Activated naive CD4-positive, alpha-beta T cell (primary cell): ENCODE measurements around the gene MYADML2.

ENCODE experiments used
- DNase-seq, 4 experiments: peaks; one replicate each; lab custom pipeline; 2025; lab: John Stamatoyannopoulos, UW

The MYADML2 gene

DNA sequence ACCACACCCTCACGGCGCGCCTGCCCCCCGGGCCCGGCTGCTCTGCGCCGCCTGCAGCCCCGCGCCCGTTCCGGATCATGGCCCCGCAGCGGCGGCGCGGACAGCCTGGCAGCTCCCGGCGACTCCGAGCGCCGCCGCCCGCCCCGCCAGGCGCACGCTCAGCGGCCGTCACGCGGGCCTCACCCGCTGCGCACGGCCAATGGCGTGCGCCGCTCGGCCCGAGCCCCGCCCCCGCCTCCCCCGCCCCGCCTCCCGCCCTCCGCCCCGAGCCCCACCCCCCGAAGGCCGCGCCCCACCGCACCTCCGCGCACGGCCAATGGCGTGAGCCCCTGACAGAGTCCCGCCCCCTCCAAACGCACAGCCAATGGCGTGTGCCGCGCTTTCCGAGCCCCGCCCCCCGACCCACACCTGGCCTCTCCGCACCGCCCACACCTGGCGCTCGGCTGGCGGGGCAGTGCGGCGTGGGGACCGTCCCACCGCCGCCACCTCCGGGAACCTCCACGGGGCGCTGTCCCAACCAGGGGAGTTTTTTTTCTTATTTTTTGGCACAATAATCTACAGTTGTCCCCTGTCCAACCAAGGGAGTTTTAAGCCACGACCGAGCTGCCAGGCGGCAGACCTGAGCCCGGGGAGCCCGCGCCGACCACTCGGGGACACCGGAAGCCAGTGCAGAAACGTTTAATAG, 35.6 kb downstream of the MYADML2 start, which contains the start of gene PCYT2:
TSS of gene PCYT2 (minus strand) at position 123 of the 685 bp plus-strand sequence. CDS start at position 79, 44 bp downstream.
- peak; percentile 75 to 89 (median 78) for DNase-seq

DNA sequence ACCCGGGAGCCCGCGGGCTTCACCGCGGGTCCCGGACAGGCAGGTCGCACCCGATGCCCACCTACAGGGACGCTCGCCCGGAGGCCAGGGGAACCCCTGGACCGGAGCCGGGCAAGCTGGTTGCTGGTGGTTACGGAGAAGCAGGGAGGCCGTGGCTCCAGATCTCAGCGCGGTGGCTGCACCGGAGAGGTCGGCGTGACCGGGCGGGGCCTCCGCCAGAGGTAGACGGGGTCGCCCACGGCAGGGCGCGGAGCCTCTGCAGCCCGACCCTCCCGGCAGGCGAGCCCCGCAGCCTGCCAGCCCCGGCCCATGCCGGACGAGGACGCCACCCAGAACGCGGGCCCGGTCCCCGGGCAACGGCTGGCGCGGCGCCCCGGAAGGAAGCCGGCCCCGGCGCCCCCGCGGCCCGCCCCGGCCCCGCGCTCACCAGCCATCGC, 36.2 kb downstream of the MYADML2 start:
- no peak for DNase-seq

DNA sequence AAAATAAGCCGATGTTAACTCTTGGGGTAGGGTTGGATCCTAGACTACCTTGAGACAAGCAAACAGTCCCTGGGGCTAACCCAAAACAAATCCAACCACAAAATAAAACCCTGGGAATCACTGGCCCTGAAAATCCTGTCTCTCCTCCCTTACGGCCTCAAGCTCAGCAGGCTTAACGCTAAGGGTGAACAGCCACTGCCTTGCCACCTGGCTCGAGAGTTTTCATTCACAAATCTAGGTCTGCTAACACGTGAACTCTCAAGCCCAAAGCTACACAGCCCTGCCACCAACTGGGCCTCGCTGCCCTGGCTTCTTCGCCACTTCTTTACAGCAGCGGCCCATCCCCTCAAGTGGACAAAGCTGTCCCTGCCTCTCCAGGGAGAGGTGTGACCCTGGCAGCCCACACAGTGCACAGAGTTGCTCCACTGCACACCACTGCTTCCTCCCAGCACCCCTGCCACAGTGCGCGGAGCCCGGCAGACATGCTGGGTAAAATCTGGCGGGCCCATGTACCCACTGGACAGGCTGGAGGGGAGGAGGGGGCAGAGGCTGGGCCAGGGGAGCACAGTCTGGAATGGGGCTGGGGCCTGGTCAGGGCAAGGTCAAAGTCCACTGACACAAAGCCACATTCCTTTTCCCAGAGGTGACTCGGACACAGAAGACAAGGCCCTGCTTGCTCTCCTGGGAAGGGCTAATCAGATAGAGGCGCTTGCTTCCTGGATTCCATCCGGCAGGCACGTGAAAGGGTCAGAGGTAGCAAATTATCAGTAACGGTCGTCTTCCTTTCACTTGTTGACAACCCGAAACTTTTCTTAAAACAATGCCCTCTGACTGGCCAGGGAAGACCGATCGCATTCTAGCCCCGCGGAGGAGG, 36.8 kb downstream of the MYADML2 start:
- DNase-seq, result no peak

DNA sequence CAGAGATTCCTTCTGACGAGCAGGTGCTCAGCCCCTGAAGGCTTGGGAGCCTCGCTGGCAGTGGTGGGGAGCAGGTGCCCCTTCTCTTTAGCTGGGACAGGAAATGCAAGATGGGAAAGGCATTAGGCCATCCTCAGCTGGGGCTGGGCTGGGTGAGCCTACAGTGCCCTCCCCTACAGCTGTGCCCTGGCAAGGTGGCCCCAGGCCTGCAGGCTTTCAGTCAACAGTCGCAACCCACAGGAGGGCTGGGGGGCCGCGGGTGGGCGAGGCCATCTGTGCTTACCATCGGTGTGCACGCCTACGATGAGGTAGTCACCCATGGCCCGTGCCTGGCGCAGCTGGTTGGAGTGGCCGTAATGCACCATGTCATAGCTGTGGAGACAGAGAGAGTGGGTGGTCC, 37.8 kb downstream of the MYADML2 start:
- no peak for DNase-seq

DNA sequence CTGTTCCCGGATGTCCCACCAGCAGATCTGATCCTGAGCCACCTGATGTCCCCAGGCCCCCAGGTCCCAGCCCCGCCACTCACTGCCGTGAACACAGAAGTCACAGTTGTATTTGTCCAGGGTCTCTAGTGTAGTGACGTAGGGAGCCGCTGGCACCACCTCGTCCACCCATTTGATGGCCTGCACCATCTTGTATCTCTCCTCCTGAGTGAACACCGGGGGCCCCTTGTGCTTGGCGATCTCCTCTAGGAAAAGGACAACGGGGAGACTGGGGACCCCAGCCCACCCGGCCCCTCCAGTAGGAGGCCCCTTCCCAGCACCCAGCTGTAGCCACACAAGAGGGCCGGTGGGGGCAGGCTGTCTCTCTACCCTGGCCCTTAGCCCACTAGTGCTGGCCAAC, 38.2 kb downstream of the MYADML2 start:
- DNase-seq, result no peak

DNA sequence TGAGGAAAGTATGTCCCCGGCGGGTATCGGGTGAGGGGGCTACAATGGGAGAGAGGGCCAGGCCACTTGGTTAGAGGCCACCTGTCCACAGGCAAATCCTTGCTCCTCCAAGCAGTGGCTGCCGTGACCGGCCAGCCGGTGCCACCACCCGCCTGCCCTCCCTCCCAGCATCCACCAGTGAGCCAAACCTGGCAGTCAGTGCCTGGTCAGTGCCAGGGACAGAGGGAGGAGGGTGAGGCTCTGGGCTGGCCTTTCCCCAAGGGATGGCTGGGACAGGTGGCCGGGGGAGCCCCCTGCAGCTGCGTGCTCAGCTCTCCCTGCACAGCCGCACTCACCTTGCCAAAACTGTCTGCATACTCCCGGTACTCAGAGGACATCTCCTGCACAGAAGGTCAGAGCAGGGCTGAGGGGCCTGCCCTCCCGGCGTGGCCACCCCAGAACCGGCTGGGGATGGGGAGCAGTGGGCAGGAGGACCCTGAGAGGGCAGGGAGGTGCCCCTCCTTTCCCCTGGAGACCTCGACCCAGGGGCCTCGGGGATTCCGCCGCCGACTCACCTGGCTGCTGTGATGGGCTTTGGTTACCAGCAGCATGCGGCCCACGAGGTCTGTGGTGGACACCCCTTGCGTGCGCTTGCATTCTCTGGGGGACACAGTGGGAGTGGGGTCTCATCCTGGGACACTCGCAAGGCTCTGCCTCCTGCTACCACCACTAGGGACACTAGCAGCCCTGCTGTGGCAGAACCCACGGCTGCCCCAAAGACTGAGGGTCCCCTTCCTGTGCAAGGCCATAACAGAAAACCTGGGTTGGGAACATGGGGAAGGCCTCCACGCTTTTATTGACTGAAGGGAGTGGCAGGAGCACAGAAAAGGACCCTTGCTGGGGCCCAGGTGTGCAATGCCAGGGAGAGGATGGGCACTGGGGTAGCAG, 39.6 kb downstream of the MYADML2 start:
- DNase-seq, result no peak

DNA sequence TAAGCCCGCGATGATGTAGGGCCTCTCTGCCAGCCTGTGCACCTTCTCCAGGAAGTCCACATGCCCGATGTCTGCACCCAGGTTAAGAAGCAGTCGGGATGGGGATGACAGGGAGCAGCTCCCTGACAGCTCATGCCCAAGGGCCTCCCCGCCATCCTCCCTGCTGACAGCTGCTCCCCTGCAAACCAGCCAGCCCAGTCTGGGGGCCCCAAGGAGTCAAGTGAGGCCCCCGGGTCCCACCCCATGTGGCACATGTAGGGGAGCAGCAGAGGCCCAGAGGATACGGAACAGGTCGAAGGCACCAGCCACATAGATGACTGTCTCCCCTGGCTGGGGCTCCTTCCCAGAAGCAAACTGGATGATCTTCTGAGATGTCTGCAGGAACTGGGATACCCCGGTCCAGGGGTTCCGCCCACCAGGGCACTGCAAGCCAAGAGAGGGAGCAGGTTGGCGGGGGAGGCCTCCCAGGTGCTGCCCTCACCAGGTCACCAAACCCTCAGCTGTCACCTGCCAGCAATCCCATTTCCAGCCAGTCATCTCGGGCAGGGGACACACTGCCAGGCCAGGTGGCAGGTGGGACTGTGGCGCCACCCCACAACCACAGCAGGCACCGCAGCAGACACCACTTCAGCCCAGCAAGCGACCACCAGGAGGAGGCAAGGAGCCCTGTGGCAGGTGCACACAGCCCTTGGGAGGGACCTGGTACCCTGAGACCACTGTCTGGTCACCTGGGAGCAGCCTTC, 40.4 kb downstream of the MYADML2 start:
- no peak for DNase-seq

DNA sequence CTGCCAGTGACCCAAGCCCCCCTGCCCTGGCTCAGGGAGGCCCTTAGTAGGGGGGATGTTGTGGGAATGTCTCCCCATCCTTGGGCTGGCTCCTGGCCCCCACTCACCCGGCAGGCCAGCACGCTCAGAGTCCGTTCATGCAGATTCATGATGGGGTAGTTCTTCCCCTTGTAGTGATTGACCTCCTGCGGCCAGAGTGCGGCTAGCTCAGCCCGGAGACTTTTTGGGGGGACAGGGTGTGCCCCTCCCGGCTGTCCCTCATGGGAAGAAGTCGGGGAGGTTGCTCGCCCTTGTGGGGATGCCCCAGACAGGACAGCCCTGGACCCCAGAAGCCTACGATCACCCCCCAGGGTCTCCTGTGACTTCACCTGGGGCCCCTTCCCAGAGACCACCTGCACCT, 41.0 kb downstream of the MYADML2 start:
- no peak for DNase-seq

DNA sequence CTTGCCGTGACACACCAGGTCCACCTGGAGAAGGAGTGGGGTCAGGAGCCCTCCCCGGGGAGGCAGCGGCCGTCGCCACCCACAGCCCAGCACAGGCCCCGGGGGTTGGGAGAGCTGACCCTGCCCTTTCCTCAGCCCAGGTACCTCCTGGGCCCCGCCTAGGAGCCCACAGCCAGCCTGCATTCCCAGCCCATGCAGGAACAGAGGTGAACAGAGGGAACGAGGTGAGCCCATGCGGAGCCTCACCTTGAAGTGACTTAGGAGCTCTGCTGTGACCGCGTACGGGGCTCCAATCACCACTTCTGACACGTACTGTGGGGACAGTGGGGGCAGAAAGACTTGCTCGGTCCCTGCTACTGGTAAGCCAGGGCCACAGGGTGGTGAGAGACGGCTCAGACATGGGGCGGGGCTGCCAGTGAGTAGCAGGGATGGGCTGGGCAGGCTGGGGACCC, 41.6 kb downstream of the MYADML2 start:
- no peak for DNase-seq

DNA sequence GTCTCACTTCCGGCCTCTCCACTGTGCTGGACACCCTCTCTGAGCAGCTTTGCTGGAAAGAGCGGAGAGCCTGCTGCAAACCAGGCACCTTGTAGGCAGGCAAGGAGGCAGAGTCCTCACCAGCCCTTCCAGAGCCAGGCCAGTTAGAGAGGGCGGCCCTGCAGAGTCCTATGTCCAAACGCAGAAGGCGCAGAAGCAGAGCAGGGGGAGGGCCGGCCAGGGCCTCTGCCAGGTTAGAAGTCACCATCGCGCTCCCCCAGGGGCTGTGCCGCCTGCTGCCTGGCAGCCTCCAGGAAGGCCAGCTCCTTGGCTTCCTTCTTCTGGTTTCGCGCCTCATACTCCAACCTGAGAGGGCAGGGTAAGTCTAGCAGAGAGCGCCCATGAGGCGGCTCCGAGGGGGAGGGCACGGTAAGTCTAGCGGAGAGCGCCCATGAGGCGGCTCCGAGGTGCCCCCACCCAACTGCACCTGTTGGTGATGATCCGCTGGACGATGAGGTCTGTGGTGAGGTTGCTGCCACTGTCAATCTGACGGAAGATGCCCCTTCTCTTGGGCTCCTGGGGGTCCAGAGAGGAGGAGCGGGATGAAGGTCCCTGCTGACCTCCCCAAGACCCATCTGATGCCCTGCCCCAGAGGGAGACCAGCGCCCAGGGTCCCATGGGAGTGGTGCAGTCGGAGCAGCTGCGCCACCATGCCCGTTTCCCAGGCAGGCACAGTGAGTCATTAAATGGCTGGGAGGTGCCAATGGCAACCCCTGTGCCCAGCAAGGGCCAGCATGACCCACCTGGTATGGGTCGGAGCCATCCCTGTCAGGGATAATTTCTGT, 42.2 kb downstream of the MYADML2 start:
- no peak for DNase-seq

DNA sequence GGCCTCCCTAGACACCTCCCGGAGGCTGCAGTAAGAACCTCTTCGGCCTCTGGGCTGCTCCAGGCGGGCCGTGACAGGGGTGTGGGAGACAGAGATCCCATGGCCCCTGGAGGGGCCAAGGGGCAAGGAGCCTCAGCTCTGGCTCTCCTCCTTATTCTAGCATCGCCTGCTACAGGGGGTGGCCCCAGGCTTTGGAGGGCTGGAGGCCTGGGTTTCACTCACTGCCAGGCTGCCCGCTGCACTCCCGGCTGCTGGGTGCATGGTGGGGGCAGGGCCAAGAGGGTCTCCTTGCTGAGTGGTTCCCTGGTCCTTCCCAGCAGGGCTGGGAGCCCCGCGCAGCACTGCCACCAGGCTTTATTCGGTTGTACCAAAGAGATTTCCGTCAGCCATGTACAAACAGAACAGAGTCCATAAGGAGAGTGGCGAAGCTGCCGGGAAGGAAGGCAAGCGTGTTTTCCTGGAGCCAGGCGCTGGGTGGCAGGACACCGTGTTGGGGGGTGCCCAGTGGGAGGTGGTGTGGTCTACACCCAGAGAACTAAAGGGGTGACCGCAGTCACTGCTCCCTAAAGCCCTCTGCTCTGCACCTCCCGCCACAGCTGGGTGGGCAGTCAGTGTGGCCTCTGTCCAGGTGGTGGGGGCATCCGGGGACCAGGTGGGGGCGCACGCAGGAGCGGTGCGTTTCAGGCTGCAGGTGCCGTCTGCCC, 43.0 kb downstream of the MYADML2 start:
- no peak for DNase-seq

DNA sequence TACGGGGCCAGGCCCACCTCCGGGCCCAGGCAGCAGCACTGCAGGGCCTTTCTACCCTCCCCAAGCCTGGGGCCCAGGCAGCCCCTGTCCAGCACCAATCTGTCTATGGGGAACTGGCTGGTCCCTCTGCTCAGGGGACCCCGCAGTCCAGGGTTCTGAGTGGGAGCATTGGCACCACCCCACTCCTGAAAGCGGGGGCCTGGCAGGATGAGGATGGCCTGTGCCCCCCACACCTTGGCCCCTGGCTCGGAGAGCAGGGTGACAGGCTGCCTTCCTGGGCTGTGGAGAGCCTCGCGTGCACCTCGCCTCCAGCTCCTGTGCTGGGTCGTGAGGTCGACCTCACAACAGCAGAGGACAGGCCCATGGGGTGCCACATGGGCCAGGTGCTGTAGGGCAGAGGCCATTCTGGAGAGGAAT, 43.6 kb downstream of the MYADML2 start:
- no peak for DNase-seq

DNA sequence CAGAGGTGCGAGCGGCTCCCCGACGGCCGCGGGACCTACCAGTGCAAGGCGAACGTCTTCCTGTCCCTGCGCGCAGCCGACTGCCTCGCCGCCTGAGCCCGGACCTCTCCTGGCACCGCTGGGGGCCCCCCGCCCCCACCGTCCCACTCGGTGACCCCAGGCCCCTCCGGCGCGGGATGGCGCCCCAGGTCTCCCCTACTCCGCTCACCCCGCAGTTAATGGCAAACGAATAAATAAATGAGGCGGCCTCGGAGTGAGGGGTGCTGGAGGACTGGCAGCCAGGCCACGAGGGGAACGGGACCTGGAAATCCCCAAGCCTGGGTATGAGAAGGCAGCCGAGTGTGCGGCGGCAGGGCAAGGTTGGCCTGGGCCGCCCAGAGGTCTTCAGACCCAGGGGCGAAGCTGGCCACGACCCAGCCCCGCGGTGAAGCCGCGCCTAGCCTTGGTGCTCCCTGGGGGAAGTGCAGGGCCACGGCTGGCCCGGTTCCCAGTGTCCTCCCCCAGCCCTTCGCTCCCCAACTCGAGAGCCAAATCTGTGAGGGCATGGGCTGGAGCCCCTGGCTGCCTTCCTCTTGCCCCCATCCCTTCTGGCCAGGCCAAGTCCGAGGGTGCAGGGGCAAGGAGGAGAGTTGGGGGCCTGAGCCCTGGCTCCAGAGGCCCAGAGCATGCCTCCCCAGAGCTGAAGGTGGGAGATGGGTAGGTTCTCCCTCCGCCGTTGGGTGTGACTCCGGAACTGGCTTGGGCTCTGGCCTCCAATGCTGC, 44.2 kb downstream of the MYADML2 start:
- no peak for DNase-seq

DNA sequence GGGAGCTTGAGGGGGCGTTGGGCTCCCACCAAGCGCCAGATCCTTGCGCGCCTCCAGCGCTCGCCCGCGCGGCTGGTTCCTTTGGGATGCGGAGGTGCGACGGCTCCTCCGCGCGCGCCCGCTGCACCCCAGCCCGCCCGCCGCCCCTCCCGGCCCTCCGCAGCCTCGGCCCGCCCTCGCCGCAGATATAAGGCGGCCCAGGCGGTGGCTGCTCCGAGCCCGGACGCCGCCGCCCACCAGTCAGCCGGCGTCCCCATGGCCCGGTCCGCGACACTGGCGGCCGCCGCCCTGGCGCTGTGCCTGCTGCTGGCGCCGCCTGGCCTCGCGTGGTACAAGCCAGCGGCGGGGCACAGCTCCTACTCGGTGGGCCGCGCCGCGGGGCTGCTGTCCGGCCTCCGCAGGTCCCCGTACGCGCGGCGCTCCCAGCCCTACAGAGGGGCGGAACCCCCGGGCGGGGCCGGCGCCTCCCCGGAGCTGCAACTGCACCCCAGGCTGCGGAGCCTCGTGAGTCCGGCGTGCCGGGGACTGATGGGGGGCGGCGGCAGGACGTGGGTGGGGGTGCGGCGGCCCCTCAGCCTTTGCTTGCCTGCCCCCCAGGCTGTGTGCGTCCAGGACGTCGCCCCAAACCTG, 44.9 kb downstream of the MYADML2 start, which contains the start of gene NPB:
TSS of gene NPB (plus strand) at position 216 of the 630 bp plus-strand sequence. CDS start at position 256, 40 bp downstream.
- DNase-seq, result no peak

DNA sequence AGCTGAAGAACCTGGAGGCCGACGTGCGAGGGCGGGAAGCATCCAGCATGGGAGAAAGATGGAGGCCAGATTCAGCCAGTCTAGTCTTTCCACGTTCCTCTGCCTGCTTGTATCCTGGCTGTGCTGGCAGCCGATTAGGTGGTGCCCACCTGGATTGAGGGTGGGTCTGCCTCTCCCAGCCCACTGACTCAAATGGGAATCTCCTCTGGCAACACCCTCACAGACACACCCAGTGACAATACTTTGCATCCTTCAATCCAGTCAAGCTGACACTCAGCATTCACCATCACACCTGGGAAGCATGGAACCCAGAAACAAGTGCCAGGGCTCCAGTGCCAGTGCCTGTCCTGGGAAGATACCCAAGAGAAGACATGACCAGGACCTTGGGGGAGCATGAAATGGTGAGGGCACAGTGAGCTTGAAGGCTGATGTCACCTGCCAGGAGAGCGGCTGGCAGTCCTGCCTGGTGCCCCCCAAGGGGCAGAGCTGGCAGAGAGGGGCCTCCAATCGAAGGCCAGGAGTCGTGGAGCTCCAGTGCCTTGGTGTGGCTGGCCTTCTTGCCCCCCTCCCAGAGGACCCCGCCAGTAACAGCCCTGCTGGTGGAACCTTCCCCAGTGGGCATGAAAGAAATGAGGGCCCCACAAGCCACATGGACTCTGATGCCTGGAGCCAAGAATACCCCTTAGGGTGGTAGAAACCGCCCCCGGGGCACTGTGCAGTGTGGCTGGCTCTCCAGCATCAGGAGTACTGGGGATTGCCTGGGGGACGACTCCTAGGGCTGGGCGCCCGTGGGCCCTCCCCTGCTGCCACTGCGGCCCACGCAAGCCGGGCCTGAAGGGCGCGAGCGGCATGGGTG, 45.6 kb downstream of the MYADML2 start:
- no peak for DNase-seq

DNA sequence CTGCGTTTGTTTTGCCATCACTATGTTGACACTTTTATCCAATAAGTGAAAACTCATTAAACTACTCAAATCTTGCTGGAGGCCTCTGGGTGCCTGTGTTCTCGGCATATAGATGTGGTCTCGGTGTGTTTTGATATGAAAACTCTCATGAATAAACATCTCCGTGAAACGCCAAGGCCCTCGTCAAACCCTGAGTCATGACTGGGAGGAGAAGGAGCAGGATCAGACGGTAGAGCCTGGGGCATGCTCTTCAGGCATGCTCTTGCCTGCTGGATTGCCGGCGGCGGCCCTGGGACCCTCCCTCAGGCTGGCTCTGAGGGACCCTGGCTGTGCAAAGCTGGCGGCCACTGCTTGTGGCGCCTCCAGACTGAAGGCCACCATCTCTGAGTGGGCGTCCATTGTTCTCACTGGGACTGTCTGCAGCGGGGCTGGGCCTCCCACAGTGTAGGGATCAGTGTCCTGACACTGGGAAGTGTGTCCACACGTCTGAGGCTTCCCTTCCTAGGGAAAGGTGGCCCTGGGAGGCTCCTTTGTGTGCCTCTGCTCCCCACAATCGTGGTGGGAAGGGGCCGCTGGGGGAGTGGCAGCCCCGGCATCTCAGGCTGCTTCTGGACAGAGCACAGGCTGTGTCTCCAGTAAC, 46.7 kb downstream of the MYADML2 start:
- no peak for DNase-seq
